Esophagus muscularis mucosa (tissue), 4 donors: Measurements from ENCODE around the gene CCDC88C. TPM values are rescaled to one million over a fixed set of nuclear protein-coding genes. Genes with fewer than 3 reads are reported as not detected.

Experiments
- DNase-seq: peaks from one replicate; pipeline ENCODE4 v3.0.0-alpha.2; 2017; ENCODE audit errors: extremely low spot score
- H3K27ac ChIP-seq, 4 donors: fragments of 200-600 bp; sonication (generic); replicated peaks in 1 of 4; 1 replicate in 3 of 4; 2 replicates in 1 of 4; pipeline ENCODE4 v1.5.1; 2016 to 2019; ENCODE audit warnings: mild to moderate bottlenecking in 1 of 4
- H3K27me3 ChIP-seq, 4 donors: fragments of 200-600 bp; sonication (generic); one replicate each; pipeline versions ENCODE4 v1.5.1 to v1.6.0; 2016 to 2019
- H3K36me3 ChIP-seq, 4 donors: fragments of 200-600 bp; sonication (generic); one replicate each; pipeline ENCODE4 v1.5.1; 2016 to 2019
- H3K4me1 ChIP-seq, 4 donors: fragments of 200-600 bp; sonication (generic); one replicate each; pipeline ENCODE4 v1.5.1; 2016 to 2019
- H3K4me3 ChIP-seq, 4 donors: fragments of 200-600 bp; sonication (generic); 1 replicate in 2 of 4; 2 replicates in 2 of 4; pipeline ENCODE4 v1.5.1; 2016 to 2019; ENCODE audit warnings: mild to moderate bottlenecking in 4 of 4, moderate library complexity in 1 of 4
- H3K9me3 ChIP-seq, 4 donors: fragments of 200-600 bp; sonication (generic); 1 replicate in 3 of 4; 2 replicates in 1 of 4; pipeline ENCODE4 v1.5.1; 2016 to 2019
- EP300 ChIP-seq: sonication (generic); formaldehyde crosslinking; IDR thresholded peaks from one replicate; pipeline ENCODE4 v1.6.1; 2017; ENCODE audit warnings: antibody characterized with exemption
- POLR2A ChIP-seq: fragments of 450-650 bp; IDR thresholded peaks from one replicate; pipeline ENCODE4 v1.6.1; 2017; ENCODE audit warnings: antibody characterized with exemption, moderate library complexity, mild to moderate bottlenecking, low read depth
- POLR2AphosphoS5 ChIP-seq, 2 donors: sonication (generic); formaldehyde crosslinking; IDR thresholded peaks; one replicate each; pipeline ENCODE4 v1.6.1; 2017; ENCODE audit warnings: antibody characterized with exemption in 2 of 2
- WGBS: methylation state at CpG from one replicate; pipeline ENCODE4 v1.1.5; 2018; 5-methylcytosine and 5-hydroxymethylcytosine counted together
- intact Hi-C: fragments of 100-400 bp; cut with DNase I; formaldehyde crosslinking; loops from one replicate; pipeline ENCODE4 v1.15.1; 2023
- total RNA-seq, 4 donors: library from RNA; depleted of rRNA; stranded (reverse); fragments of >200 nt; gene quantifications; one replicate each; pipeline versions ENCODE4 v1.1.0 to v1.2.1, GENCODE V29; 2016
- TF ChIP-seq, protein P1 (sequence below), 3 experiments: fragments of 200-600 bp in 2 of 3; fragments of 450-650 bp in 1 of 3; sonication (generic) in 2 of 3; IDR thresholded peaks; one replicate each; pipeline ENCODE4 v1.5.1; 2017 to 2019; ENCODE audit warnings: antibody characterized with exemption in 3 of 3, mild to moderate bottlenecking in 2 of 3, moderate library complexity in 1 of 3

CCDC88C gene
- total RNA-seq, 4 donors from 2014 or later = 4.2 to 6.3 (median 5.6) TPM

- no peak for TF ChIP-seq EP300
- no peak for TF ChIP-seq POLR2A
- no peak for TF ChIP-seq POLR2AphosphoS5 (IDR thresholded peaks at IDR 0.05)
- TF ChIP-seq, protein P1, sequence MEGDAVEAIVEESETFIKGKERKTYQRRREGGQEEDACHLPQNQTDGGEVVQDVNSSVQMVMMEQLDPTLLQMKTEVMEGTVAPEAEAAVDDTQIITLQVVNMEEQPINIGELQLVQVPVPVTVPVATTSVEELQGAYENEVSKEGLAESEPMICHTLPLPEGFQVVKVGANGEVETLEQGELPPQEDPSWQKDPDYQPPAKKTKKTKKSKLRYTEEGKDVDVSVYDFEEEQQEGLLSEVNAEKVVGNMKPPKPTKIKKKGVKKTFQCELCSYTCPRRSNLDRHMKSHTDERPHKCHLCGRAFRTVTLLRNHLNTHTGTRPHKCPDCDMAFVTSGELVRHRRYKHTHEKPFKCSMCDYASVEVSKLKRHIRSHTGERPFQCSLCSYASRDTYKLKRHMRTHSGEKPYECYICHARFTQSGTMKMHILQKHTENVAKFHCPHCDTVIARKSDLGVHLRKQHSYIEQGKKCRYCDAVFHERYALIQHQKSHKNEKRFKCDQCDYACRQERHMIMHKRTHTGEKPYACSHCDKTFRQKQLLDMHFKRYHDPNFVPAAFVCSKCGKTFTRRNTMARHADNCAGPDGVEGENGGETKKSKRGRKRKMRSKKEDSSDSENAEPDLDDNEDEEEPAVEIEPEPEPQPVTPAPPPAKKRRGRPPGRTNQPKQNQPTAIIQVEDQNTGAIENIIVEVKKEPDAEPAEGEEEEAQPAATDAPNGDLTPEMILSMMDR (IDR thresholded peaks at IDR 0.05) = no peak
- intact Hi-C loops = no loop called here
- H3K36me3 ChIP-seq = peaks cover under 1 to 34% (median 21%) of the 10 kb centered on the region in 4 donors
- no peak overlapping the region for H3K4me3 ChIP-seq
- no peak overlapping the region for H3K27ac ChIP-seq
- peaks cover 0 to 12% (median 0%) of the 10 kb centered on the region in 4 donors for H3K9me3 ChIP-seq
- DNase-seq = no peak
- WGBS = 61% methylated on average over 2 of the region's 2 CpGs
- peaks cover 0 to 4% (median 0%) of the 10 kb centered on the region in 4 donors for H3K4me1 ChIP-seq
- H3K27me3 ChIP-seq = no peaks in the 10 kb centered on the region
Measured at GRCh38 chr14:91232603-91233002, 185.0 kb downstream of the CCDC88C start.

GRCh38 chr14:91232052-91232451 lies 185.6 kb downstream of the CCDC88C start:
- intact Hi-C loops = no loop called here
- peaks cover 0 to 12% (median 0%) of the 10 kb centered on the region in 4 donors for H3K9me3 ChIP-seq
- H3K4me1 ChIP-seq = peaks cover 0 to 4% (median 0%) of the 10 kb centered on the region in 4 donors
- peak overlapping the region in 1 of 4 donors; percentile 13 for H3K27ac ChIP-seq
- H3K27me3 ChIP-seq = no peaks in the 10 kb centered on the region
- TF ChIP-seq POLR2A (no peak), POLR2AphosphoS5 (IDR thresholded peaks at IDR 0.05) (no peak), EP300 (no peak)
- TF ChIP-seq, protein P1 (IDR thresholded peaks at IDR 0.05) = no peak
- no peak for DNase-seq
- 88% methylated on average over 2 of the region's 2 CpGs for WGBS
- H3K36me3 ChIP-seq = peaks cover 4 to 40% (median 27%) of the 10 kb centered on the region in 4 donors
- H3K4me3 ChIP-seq = no peak overlapping the region

DNA sequence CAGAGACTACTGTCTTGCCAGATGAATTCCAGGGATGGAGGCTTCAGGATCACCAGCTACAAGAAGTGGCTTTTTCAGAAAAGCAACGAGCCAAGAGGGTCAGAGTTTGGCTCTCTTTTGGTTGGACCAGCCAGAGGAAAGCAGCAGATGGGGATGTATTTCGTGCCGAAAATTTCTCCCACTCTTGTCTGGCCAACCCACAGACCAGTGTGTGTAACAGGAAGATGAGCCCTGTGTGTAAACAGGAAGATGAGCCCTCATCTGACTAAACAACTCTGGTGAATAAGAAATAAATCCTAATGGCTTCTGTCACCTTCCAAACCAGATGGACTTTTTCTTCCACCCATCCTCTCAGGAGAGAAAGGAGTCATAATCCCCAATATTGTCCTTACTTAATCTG lies 186.2 kb downstream of the CCDC88C start:
- 79% methylated on average over 3 of the region's 3 CpGs for WGBS
- Histone ChIP-seq H3K4me1 (peaks cover 0 to 4% (median 0%) of the 10 kb centered on the region in 4 donors), H3K27ac (peak overlapping the region in 2 of 4 donors; percentile 3 to 13), H3K27me3 (no peaks in the 10 kb centered on the region), H3K36me3 (peaks cover 4 to 46% (median 32%) of the 10 kb centered on the region in 4 donors), H3K9me3 (peaks cover 0 to 12% (median 0%) of the 10 kb centered on the region in 4 donors), H3K4me3 (no peak overlapping the region)
- TF ChIP-seq POLR2AphosphoS5 (IDR thresholded peaks at IDR 0.05) (no peak), POLR2A (no peak), EP300 (no peak)
- TF ChIP-seq, protein P1 (IDR thresholded peaks at IDR 0.05) = no peak
- intact Hi-C loops = no loop called here
- DNase-seq = no peak

GRCh38 chr14:91230397-91231035 lies 187.1 kb downstream of the CCDC88C start:
- Histone ChIP-seq H3K9me3 (peaks cover 0 to 12% (median 0%) of the 10 kb centered on the region in 4 donors), H3K4me3 (no peak overlapping the region), H3K4me1 (peaks cover 0 to 4% (median 0%) of the 10 kb centered on the region in 4 donors), H3K36me3 (peaks cover 4 to 53% (median 37%) of the 10 kb centered on the region in 4 donors), H3K27ac (peak overlapping the region in 2 of 4 donors; percentile 3 to 13), H3K27me3 (no peaks in the 10 kb centered on the region)
- no peak for DNase-seq
- intact Hi-C loops = no loop called here
- TF ChIP-seq, protein P1 (IDR thresholded peaks at IDR 0.05) = no peak
- TF ChIP-seq POLR2AphosphoS5 (IDR thresholded peaks at IDR 0.05) (no peak), POLR2A (no peak), EP300 (no peak)
- 90% methylated on average over 4 of the region's 4 CpGs for WGBS
